ENCODE measurements around the gene UCP3.
"Not testable (repeated sequence)": the region's sequence is repeated elsewhere in the genome, so short reads cannot be mapped to it uniquely, and the experiment has no call there.

The UCP3 gene

DNA sequence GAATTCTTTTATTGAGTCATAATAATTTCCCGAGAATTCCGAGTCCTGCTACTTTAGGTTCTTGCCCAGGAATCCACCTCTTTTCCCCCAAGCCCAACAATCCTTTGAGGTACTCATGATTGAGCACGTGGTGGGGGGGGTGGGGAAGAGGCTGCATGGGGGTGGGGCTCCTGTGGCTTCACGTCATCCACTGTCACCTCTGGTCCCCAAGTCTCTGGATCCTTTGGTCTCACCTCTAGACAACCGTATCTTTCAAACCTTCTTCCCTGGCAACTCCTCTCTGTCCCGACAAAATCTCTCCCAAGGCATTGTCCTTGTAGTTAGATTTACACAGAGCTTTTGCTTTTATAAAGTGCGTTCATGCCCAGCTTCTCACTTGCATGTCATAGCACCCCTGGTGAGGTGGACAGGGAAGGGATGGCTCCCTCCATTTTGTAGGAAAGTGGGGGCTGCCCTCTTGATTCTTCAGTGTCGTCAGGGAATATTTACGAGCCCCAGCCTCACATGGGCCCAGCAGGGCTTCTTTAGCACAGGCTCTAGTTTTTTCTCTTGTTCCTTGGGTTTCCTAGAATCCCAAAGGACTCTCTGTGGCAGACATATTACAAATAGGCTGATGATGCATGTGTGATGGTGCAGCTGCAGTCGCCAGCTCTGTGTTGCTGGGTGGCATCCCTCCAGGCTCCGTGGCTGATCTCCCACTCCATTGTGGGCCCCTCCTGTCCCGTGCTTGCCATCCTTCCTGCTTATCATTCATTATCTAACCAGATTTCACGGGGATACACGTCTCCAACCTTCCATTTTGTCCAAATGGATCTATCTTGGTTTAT lies 8.4 kb downstream of the UCP3 start:
- no peak for DNase-seq (ENCODE audit: low read depth)

DNA sequence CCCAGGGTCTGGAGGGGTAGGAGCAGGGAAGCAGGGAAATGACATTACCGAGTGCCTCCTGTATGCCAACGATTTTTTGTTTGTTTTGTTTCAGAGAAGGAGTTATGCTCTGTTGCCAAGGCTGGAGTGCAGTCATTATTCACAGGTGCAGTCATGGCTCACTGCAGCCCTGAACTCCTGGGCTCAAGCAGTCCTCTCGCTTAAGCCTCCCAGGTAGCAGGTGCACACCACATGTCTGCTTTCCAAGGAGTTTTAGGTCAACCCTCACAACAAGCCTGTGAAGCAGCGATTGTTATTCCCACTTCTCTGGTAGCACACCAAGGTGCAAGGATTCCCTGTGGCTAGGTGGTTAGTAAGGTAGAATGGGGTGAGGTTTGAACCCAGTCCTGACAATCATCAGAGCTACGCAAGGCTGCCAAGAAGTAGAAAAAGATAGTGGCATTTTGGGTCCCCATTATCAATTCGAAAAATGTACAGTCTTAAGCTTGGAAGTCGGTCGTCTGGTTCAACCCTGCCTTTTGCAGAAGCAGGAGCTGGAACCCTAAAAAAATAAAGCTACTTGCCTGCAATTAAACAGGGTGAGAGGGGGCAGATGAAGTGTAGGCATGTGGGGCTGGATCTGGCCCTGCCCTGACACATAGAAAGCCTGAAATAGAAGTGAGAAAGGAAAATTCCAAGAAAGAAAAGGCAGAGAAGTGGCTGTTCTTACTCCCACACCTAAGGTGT lies 9.1 kb downstream of the UCP3 start:
- no peak for DNase-seq (ENCODE audit: low read depth)

DNA sequence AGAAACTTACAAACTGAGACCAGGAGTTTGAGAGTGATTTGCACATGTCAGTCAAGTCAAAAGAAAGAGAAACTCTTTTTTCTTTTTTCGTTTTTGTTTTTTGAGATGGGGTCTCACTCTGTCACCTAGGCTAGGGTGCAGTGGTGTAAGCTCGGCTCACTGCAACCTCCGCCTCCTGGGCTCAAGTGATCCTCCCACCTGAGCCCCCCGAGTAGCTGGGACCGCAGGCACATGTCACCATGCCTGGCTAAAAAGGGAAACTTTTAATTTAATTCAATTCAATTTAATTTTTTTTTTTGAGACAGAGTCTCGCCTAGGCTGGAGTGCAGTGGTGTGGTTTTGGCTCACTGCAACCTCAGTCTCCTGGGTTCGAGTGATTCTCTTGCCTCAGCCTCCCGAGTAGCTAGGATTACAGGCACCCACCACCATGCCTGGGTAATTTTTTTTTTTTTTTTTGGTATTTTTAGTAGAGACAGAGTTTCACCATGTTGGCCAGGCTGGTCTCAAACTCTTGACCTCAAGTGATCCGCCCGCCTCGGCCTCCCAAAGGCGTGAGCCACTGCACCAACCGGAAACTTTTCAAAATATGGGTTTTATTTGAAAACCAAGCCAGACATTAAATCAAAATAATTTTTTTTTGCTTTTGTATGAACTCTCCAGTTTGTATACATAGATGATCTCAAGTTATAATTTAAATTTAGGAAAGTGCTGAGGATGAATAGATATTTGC lies 9.9 kb downstream of the UCP3 start:
- no peak for DNase-seq (ENCODE audit: low read depth)

DNA sequence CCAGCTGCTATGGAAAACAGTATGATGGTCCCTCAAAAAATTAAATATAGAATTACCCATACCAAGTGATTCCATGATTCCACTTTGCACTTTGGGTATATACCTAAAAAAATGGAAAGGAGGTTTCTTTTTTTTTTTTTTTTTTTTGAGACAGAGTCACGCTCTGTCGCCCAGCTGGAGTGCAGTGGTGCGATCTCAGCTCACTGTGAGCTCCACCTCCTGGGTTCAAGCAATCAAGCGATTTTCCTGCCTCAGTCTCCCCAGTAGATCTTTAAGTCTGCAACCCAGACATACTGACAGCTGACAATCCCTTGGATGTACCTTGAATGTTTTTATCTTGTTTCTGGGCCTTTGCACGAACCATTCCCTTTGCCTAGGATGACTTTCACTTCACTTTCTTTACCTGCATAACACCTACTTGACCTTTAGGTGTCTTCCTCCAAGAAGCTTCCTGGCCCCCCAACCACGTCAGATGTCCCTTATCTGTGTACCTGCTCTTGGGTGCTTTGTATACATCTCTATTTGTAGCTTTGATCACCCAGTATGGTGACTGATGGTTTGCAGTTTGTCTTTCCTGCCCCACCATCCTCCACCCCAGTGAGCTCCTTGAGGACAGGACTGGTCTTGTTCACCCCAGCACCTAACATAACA lies 11.6 kb downstream of the UCP3 start:
- no peak for DNase-seq (ENCODE audit: low read depth)

DNA sequence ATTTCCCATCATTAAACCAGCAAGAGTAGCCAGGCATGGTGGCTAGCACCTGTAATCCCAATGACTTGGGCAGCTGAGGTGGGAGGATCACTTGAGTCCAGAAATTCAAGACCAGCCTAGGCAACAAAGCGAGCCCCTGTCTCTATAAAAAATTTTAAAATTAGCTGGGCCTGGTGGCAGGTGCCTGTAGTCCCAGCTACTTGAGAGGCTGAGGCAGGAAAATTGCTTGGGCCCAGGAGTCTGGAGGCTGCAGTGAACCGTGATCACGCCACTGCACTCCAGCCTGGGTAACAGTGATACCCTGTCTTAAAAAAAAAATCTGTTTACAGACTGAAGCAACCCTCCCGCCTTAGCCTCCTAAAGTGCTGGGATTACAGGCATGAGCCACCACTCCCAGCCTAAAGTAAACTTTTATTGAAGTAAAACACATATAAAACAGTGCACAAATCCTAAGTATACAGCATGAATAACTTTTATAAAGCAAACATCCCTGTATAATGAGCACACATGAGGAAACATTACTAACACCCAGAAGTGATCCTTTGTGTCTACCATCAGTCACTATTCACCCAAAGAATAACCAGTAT lies 12.6 kb downstream of the UCP3 start:
- DNase-seq (ENCODE audit: low read depth), result no peak

DNA sequence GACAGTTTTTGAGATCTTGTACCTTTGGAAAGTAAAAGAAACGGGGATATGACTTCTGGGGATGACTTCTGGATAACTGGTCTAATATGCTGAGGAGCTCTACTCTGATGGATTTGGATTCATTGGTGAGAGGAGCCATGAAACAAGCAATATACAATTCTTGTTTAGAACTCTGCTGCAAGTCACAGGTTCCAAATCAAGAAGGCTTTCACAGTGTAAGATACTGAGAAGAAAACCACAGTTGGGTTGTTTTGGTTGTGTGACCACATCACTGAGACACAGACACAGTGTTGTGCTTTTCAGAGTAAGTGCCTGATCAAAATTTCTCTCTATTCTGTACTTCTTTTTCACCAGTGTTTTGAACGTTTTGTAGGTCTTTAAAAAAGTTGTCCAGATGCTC lies 13.2 kb downstream of the UCP3 start:
- DNase-seq (ENCODE audit: low read depth), result no peak

DNA sequence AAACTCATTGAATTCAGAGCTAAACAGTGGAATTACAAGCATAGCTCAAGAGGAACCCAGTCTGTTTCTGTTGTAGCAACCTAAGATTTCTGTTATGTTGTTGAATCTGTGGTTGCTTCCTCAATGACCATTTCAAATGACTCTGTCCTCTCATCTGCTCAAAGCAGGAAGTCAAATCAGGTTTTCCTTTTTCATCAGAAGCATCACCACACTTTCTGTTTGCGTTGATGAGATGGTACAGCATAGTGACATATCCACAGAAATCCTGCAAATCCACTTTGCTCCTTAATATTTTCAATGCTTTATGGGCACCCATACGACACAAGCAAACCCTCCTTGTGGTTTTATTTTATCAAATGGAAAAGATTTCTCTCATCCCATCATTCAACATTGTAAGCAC lies 13.6 kb downstream of the UCP3 start:
- no peak for DNase-seq (ENCODE audit: low read depth)

DNA sequence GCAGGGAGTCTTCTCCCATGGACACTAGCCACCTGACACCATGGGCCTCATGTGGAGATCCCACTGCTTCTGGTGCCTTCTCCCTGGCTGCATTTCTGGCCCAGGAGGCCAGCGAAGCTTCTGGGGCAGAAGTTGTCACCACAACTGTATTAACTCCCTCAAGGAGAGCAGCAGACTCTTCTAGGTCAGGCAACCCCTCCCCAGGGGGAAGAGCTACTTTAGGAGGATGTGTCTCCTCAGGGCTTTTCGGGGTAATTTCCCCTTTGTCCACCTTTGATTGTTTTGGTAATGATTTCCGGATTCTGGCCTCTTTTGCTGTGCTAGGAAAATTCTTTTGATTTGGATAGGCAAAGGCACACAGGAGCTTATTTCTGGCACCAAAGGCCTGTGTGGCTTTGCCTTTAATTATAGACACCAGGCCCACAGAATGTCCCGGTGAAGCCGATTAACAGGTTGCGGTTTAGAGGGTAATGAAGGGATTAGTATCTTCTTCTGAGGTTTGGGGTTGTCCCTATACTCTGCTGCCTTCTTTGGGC lies 17.3 kb downstream of the UCP3 start:
- DNase-seq (ENCODE audit: low read depth), result no peak

DNA sequence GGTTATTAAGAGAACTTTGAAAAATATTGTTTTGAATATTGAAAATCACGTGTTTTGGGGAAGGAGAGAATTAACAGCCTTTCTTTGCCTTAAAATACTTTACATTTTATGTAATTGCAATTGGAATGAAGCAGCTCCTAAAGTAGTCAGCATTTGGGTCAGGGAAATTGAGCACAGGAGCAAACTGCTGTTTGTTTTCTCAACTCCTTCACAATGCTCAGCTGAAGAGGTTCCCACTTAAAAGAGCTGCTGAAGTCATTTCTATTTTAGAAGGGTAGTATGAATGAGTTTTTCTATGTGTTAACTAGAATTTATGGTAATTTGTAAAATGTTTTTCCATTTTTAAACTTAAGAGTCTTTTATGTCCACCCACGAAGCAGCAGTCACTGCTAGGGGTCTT lies 18.2 kb downstream of the UCP3 start:
- DNase-seq (ENCODE audit: low read depth), result no peak

DNA sequence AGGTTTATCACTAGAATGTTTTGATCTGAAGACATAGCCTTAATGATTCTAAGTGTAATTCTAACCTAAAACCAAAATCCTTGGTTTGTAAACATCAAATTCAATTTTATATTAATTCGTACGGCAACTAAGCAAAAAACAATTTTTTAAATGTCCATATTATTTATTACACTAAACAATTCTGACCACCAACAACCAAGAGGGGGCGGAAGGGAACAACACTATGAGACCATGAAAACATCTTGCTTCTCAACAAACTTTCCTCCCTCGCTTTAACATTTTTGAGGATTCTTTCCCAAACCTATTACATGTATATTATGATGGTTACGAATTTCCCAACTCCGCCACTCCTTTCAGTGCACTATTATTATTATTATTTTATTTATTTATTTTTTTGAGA lies 19.7 kb downstream of the UCP3 start:
- DNase-seq (ENCODE audit: low read depth), result no peak

DNA sequence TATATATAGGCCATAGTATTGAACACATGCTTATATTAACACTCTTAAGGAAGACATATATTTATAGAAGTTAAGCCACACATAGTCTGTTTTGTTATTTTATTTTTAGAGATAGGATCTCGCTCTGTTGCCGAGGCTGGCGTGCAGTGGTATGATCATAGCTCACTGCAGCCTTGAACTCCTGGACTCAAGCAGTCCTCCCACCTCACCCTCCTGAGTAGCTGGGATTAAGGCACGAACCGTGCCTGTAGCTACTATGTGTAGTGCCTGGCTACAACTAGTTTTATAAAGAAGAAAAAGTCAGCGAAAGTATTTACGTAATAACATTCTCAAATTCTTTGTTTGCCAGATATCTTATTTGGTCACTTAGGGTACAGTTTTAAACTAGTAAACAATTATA lies 20.7 kb downstream of the UCP3 start:
- no peak for DNase-seq (ENCODE audit: low read depth)

DNA sequence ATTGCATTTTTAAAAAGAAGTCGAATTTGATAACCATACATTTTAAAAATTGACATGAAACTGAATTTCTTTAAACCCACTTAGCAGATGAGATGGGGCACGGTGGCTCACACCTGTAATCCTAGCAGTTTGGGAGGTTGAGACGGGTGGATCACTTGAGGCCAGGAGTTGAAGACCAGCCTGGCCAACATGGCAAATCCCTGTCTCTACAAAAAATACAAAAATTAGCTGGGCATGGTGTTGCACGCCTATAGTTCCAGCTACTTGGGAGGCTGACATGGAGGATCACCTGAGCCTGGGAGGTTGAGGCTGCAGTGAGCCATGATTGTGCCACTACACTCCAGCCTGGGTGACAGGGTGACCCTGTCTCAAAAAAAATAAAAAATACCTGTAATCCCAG lies 23.2 kb downstream of the UCP3 start:
- not testable (repeated sequence) for DNase-seq (ENCODE audit: low read depth)

DNA sequence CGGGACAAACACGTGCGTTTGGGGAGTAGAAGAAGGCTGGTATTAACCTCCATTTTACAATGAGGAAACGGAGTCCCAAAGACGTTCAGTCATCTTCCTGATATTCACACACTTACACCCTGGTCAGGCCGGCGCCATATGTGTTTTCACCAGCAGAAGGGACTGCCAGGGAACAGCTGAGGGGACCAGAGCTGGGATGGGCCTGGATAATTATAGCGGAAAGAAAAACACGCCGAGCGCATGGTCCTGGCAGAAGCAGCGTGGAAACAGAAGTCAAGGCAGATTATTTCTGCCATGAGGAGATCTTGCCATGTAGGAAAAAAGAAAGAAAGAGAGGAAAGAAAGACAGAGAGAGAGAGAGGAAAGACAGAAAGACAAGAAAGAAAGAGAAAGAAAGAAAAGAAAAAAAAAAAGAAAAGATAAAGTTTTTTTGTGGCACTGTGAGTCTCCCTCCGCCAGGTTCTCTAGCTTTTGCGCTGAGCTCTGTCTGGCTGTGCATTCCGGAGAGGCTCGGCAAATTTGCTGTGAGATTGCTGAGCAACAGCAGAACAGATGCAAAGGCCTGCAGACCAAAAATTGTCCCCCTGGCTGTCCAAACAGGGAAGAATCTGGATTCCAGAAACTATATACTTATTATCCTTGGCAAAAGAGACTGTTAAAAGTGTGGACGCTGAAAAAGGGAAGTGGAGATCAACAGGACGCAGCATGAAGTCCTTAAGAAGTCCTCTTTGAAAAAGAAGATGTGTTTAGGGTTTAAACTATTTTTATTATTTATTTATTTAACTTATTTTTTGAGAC lies 24.9 kb downstream of the UCP3 start:
- DNase-seq (ENCODE audit: low read depth), result no peak

DNA sequence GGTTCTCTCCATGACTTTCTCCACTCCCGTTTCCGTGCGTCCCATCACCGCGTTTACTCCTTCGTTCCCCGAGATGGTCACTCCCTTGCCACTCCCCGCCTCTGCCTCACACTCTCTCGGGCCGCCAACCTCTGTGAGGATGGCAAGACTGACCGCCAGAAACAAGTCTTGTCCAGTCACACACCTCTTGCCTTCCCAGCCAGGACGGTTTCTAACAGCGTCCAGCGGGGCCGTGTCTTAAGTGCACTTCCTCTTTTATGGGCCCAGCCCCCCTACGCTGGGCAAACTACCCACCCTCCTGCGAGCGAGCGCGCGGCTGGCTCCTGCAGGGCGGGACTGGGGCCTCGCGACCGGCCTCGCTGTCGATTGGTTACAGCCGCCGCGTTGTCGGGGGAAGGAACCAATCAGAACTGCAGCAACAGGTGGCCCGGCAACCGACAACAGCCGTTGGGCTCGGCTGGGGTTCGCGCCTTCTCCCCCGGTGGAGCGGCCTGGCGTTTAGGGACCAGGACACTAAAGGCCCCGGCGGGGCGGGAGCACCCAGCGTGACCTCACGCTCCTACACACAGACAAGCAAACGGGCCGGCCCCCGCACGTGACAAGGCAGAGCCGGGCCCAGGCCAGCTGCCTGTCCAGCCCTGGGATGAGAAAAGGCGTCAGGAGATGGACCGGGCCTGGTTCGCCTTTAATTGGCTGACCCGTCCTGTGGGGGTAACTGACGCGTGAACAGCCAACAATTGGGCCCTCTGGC lies 25.7 kb downstream of the UCP3 start:
- peak; percentile 85 for DNase-seq (ENCODE audit: low read depth)

DNA sequence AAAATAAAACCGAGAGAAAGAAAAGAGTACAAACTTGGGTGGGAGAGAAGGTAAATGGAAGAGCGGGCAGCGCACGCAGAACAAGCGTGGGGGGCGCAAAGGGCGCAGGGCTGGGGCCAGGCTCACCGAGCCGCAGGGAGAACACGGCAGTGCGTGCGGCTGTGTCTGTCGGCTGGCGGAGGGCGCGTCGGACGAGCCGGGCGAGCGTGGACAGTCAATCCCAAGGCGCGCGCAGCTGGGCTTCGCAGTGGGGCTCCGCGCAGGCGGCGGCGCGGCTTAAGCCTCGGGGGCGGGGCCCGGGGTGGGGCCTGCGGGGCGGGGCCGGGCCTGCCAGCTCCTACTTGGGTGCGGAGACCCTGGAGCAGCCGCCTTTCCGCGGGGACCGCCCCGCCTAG lies 26.3 kb downstream of the UCP3 start, which contains the start of gene UCP2:
UCP2 (minus strand) TSS at position 249 of the 395 bp plus-strand sequence. CDS start 4,465 bp downstream, outside the sequence.
- no peak for DNase-seq (ENCODE audit: low read depth)

DNA sequence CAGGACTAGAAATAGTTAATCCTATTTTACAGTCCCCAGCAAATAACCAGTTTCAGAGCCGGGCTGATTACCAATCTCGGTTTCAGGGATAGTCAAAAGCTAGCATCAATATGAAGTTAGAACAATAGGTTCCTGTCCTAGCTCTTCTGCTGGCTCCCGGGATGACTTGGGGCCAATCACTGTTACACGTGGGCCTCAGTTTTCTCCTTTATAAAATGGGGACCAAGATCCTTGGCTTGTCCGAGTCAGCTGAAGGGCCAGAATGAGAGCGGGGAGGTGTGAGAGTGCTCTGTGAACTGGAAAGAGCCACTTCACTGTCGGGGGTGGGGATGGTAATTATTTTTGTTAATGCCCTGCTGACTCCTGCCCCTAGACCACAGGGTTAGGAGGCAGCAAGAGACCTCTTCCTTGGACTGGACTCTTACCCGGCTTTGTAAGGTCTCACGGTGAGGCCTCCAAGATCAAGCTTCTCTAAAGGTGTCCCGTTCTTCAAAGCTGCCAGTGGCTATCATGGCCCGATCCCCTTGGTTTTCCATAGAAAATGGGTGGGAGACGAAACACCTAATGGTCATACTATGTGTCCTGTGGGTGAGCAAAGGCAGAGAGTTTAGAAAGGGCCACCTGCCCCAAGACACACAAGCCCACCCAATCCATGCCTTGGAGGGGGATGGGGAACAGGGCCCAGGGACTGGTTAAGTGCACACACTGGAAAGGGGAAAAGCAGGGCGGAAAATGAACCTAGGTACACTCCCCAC lies 27.7 kb downstream of the UCP3 start:
- no peak for DNase-seq (ENCODE audit: low read depth)

DNA sequence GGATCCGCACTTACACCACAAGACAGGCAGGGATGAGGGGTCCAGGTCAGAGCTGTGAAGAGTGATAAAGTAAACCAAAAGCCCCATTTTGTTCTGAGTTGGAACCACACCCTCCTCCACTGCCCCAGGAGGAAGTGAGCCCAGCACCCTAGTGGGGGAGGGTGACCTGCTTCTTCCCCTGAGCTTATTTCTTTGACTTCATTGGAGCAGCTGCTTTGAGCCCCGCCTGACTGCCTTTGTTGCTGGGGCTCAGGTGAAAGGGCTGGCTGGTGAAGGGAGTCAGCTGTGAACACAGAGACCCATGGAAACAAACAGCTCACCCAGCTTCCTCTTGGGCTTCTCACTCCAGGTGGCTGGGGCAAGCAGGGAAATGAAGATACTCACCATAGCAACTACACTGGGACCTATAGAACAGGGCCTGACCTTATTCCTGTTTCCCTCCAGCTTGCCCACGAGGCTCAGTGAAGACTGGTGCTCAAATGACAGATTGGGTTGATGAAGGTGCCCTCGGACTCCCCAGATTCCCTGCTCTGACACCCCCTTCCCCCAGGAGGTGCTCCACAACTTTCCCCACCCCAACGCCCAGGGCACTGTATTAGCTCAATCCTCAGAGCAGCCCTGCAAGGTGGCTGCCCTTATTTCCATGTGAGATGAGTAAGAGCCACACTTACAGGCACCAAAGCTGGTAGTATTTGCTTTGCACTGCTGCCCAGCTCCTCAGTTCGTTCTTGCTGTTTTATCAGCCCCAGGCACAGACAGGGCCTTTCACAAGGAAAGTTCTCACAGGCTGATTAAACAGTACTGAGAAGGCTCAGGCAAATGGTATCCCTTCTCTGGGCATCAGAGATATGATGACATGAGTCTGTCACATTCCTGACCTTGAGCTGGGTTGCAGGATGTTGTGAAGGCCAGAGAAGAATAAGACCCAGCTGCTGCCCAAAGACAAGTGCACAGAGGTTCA lies 28.6 kb downstream of the UCP3 start:
- DNase-seq (ENCODE audit: low read depth), result no peak

DNA sequence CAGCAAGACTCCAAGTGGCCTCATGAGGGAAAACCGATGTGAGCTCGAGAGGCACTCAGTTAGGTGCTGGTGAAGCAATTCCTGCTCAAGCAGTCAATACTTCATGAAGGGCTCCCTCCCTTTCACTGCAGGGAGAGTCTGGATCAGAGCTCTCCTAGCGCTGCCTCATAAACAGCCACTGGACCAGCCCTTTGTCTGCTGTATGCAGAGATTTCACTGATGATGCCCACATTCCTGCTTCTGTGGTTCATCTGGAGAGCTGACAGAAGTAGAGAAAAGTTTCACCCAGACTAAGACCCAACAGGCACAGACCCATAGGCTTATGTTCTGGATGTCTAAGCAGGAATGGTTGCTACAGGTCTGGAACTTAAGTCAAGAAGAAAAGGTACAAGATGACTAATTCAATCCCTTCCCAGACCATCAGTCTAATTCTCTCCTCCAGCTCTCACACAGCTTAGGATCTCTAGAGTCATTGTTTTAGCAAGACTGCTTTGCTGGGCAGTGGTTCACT lies 30.3 kb downstream of the UCP3 start:
- no peak for DNase-seq (ENCODE audit: low read depth)

All from HS-27A (cell line).